Body of pancreas (tissue), 4 donors: ENCODE measurements around the gene C19orf12.

ENCODE experiments used
- POLR2A ChIP-seq, 3 donors: fragments of 450-650 bp; IDR thresholded peaks; one replicate each; pipeline ENCODE4 v1.6.1; 2016; ENCODE audit warnings: antibody characterized with exemption in 3 of 3, mild to moderate bottlenecking in 2 of 3
- TF ChIP-seq, protein P1 (sequence below), 7 experiments: fragments of 450-650 bp in 4 of 7; fragments of 200-600 bp in 3 of 7; sonication (generic) in 3 of 7; IDR thresholded peaks; one replicate each; pipeline ENCODE4 v1.5.1; 2016 to 2019; ENCODE audit warnings: antibody characterized with exemption in 7 of 7

DNA sequence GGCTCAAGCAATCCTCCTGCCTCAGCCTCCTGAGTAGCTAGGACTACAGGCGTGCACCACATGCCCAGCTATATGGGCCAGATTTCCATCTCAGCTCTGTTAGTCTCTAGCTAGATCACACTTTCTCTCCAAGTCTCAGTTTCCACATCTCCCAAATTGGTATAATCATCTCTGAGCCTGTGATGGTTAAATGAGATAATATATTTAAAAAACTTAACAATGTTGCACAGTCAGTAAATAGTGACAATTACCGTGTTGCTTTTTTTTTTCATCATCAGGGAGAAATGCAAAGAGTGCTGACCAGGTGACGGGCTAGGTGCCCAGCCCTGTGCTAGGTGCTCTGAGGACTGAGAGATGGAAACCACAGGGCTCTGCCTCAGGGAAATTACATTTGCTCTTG lies 36.9 kb upstream of the C19orf12 start:
- TF ChIP-seq, protein P1, sequence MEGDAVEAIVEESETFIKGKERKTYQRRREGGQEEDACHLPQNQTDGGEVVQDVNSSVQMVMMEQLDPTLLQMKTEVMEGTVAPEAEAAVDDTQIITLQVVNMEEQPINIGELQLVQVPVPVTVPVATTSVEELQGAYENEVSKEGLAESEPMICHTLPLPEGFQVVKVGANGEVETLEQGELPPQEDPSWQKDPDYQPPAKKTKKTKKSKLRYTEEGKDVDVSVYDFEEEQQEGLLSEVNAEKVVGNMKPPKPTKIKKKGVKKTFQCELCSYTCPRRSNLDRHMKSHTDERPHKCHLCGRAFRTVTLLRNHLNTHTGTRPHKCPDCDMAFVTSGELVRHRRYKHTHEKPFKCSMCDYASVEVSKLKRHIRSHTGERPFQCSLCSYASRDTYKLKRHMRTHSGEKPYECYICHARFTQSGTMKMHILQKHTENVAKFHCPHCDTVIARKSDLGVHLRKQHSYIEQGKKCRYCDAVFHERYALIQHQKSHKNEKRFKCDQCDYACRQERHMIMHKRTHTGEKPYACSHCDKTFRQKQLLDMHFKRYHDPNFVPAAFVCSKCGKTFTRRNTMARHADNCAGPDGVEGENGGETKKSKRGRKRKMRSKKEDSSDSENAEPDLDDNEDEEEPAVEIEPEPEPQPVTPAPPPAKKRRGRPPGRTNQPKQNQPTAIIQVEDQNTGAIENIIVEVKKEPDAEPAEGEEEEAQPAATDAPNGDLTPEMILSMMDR (IDR thresholded peaks at IDR 0.05) = no peak
- TF ChIP-seq POLR2A (IDR thresholded peaks at IDR 0.05) = no peak
